ENCODE results near the gene APC2.

The APC2 gene

GRCh38 chr19:1409204-1410005 is 40.5 kb upstream of the APC2 start:
- no peaks in the 10 kb centered on the region for H3K36me3 ChIP-seq (ENCODE audit: insufficient read depth, low read length)
- H3K27me3 ChIP-seq (ENCODE audit: control insufficient read depth in 1 of 2, insufficient read depth in 2 of 2, low read length in 2 of 2), result no peaks in the 10 kb centered on the region
- peak overlapping the region; percentile 97 for H3K27ac ChIP-seq (ENCODE audit: low read depth, low read length)
- peaks cover 42% of the 10 kb centered on the region for H3K4me1 ChIP-seq (ENCODE audit: insufficient read depth, low read length)
- peak overlapping the region; percentile 57 to 94 for H3K4me3 ChIP-seq (ENCODE audit: low read depth in 1 of 2, low read length in 2 of 2)
- no peaks in the 10 kb centered on the region for H3K9me3 ChIP-seq (ENCODE audit: low read length)
- peak overlapping the region; percentile 10 for H3K9ac ChIP-seq (ENCODE audit: low read length)

GRCh38 chr19:1410136-1410786 is 39.7 kb upstream of the APC2 start:
- H3K4me1 ChIP-seq (ENCODE audit: insufficient read depth, low read length), result peaks cover 47% of the 10 kb centered on the region
- H3K9me3 ChIP-seq (ENCODE audit: low read length), result no peaks in the 10 kb centered on the region
- H3K36me3 ChIP-seq (ENCODE audit: insufficient read depth, low read length), result no peaks in the 10 kb centered on the region
- peak overlapping the region in 1 of 2 donors; percentile 8 for H3K4me3 ChIP-seq (ENCODE audit: low read depth in 1 of 2, low read length in 2 of 2)
- no peaks in the 10 kb centered on the region for H3K27me3 ChIP-seq (ENCODE audit: control insufficient read depth in 1 of 2, insufficient read depth in 2 of 2, low read length in 2 of 2)
- no peak overlapping the region for H3K27ac ChIP-seq (ENCODE audit: low read depth, low read length)
- H3K9ac ChIP-seq (ENCODE audit: low read length), result peak overlapping the region; percentile 10

- H3K4me1 ChIP-seq (ENCODE audit: insufficient read depth, low read length), result peaks cover 52% of the 10 kb centered on the region
- H3K4me3 ChIP-seq (ENCODE audit: low read depth in 1 of 2, low read length in 2 of 2), result peak overlapping the region in 1 of 2 donors; percentile 8
- H3K27me3 ChIP-seq (ENCODE audit: control insufficient read depth in 1 of 2, insufficient read depth in 2 of 2, low read length in 2 of 2), result no peaks in the 10 kb centered on the region
- H3K27ac ChIP-seq (ENCODE audit: low read depth, low read length), result no peak overlapping the region
- no peak overlapping the region for H3K9ac ChIP-seq (ENCODE audit: low read length)
- H3K36me3 ChIP-seq (ENCODE audit: insufficient read depth, low read length), result no peaks in the 10 kb centered on the region
- H3K9me3 ChIP-seq (ENCODE audit: low read length), result no peaks in the 10 kb centered on the region
Observed at GRCh38 chr19:1410789-1411188, 39.1 kb upstream of the APC2 start.

GRCh38 chr19:1411255-1412191 is 38.4 kb upstream of the APC2 start:
- H3K9me3 ChIP-seq (ENCODE audit: low read length), result no peaks in the 10 kb centered on the region
- H3K4me1 ChIP-seq (ENCODE audit: insufficient read depth, low read length), result peaks cover 59% of the 10 kb centered on the region
- no peaks in the 10 kb centered on the region for H3K36me3 ChIP-seq (ENCODE audit: insufficient read depth, low read length)
- peak overlapping the region in 1 of 2 donors; percentile 8 for H3K4me3 ChIP-seq (ENCODE audit: low read depth in 1 of 2, low read length in 2 of 2)
- peak overlapping the region; percentile 34 for H3K27ac ChIP-seq (ENCODE audit: low read depth, low read length)
- H3K9ac ChIP-seq (ENCODE audit: low read length), result no peak overlapping the region
- H3K27me3 ChIP-seq (ENCODE audit: control insufficient read depth in 1 of 2, insufficient read depth in 2 of 2, low read length in 2 of 2), result no peaks in the 10 kb centered on the region

GRCh38 chr19:1412323-1412923 is 37.5 kb upstream of the APC2 start:
- H3K27me3 ChIP-seq (ENCODE audit: control insufficient read depth in 1 of 2, insufficient read depth in 2 of 2, low read length in 2 of 2), result no peaks in the 10 kb centered on the region
- H3K36me3 ChIP-seq (ENCODE audit: insufficient read depth, low read length), result no peaks in the 10 kb centered on the region
- H3K9me3 ChIP-seq (ENCODE audit: low read length), result no peaks in the 10 kb centered on the region
- no peak overlapping the region for H3K9ac ChIP-seq (ENCODE audit: low read length)
- H3K27ac ChIP-seq (ENCODE audit: low read depth, low read length), result no peak overlapping the region
- peaks cover 68% of the 10 kb centered on the region for H3K4me1 ChIP-seq (ENCODE audit: insufficient read depth, low read length)
- no peak overlapping the region for H3K4me3 ChIP-seq (ENCODE audit: low read depth in 1 of 2, low read length in 2 of 2)

GRCh38 chr19:1412995-1413800 is 36.7 kb upstream of the APC2 start:
- Histone ChIP-seq H3K9me3 (ENCODE audit: low read length) (no peaks in the 10 kb centered on the region), H3K27ac (ENCODE audit: low read depth, low read length) (peak overlapping the region; percentile 34), H3K27me3 (ENCODE audit: control insufficient read depth in 1 of 2, insufficient read depth in 2 of 2, low read length in 2 of 2) (no peaks in the 10 kb centered on the region), H3K4me3 (ENCODE audit: low read depth in 1 of 2, low read length in 2 of 2) (no peak overlapping the region), H3K36me3 (ENCODE audit: insufficient read depth, low read length) (peaks cover 6% of the 10 kb centered on the region), H3K9ac (ENCODE audit: low read length) (no peak overlapping the region), H3K4me1 (ENCODE audit: insufficient read depth, low read length) (peaks cover 76% of the 10 kb centered on the region)

GRCh38 chr19:1416014-1416841 is 33.7 kb upstream of the APC2 start:
- H3K27me3 ChIP-seq (ENCODE audit: control insufficient read depth in 1 of 2, insufficient read depth in 2 of 2, low read length in 2 of 2), result no peaks in the 10 kb centered on the region
- H3K9ac ChIP-seq (ENCODE audit: low read length), result no peak overlapping the region
- H3K9me3 ChIP-seq (ENCODE audit: low read length), result no peaks in the 10 kb centered on the region
- peaks cover 26% of the 10 kb centered on the region for H3K36me3 ChIP-seq (ENCODE audit: insufficient read depth, low read length)
- H3K4me1 ChIP-seq (ENCODE audit: insufficient read depth, low read length), result peaks cover 50% of the 10 kb centered on the region
- H3K27ac ChIP-seq (ENCODE audit: low read depth, low read length), result peak overlapping the region; percentile 50
- H3K4me3 ChIP-seq (ENCODE audit: low read depth in 1 of 2, low read length in 2 of 2), result no peak overlapping the region

GRCh38 chr19:1417145-1417544 is 32.8 kb upstream of the APC2 start:
- Histone ChIP-seq H3K4me3 (ENCODE audit: low read depth in 1 of 2, low read length in 2 of 2) (no peak overlapping the region), H3K27ac (ENCODE audit: low read depth, low read length) (peak overlapping the region; percentile 50), H3K9ac (ENCODE audit: low read length) (no peak overlapping the region), H3K36me3 (ENCODE audit: insufficient read depth, low read length) (peaks cover 26% of the 10 kb centered on the region), H3K9me3 (ENCODE audit: low read length) (no peaks in the 10 kb centered on the region), H3K27me3 (ENCODE audit: control insufficient read depth in 1 of 2, insufficient read depth in 2 of 2, low read length in 2 of 2) (no peaks in the 10 kb centered on the region), H3K4me1 (ENCODE audit: insufficient read depth, low read length) (peaks cover 41% of the 10 kb centered on the region)

GRCh38 chr19:1417681-1418495 is 32.0 kb upstream of the APC2 start:
- Histone ChIP-seq H3K9me3 (ENCODE audit: low read length) (no peaks in the 10 kb centered on the region), H3K27ac (ENCODE audit: low read depth, low read length) (peak overlapping the region; percentile 14), H3K9ac (ENCODE audit: low read length) (no peak overlapping the region), H3K36me3 (ENCODE audit: insufficient read depth, low read length) (peaks cover 26% of the 10 kb centered on the region), H3K4me1 (ENCODE audit: insufficient read depth, low read length) (peaks cover 39% of the 10 kb centered on the region), H3K4me3 (ENCODE audit: low read depth in 1 of 2, low read length in 2 of 2) (no peak overlapping the region), H3K27me3 (ENCODE audit: control insufficient read depth in 1 of 2, insufficient read depth in 2 of 2, low read length in 2 of 2) (no peaks in the 10 kb centered on the region)
